ENCODE measurements around the gene STK24. TPM values are rescaled to one million over a fixed set of nuclear protein-coding genes. Genes with fewer than 3 reads are reported as not detected.
"Not testable (repeated sequence)": the region's sequence is repeated elsewhere in the genome, so short reads cannot be mapped to it uniquely, and the experiment has no call there.

STK24 gene
- 121 and 180 TPM in 2 replicates for total RNA-seq (ENCODE audit: low replicate concordance)
- long read RNA-seq, full-length matches to known transcripts: 5 of 82 reads
- long read RNA-seq, partial matches to known transcripts: 58 of 82 reads
- long read RNA-seq, other reads (novel, unspliced or antisense): 19 of 82 reads

GRCh38 chr13:98576963-98577835 is at the start of gene STK24:
STK24 (minus strand) TSS chr13:98577107; CDS start chr13:98576786, 321 bp downstream.
- Mint-ChIP-seq H3K27me3 (no peaks in the 10 kb centered on the region), H3K4me3 (peak within 1 kb of the TSS; percentile 96), H3K36me3 (peaks cover 3% of the 10 kb centered on the region), H3K27ac (peak within 1 kb of the TSS; percentile 95), H3K4me1 (ENCODE audit: unreplicated experiment) (peaks cover 52% of the 10 kb centered on the region), H3K9me3 (no peaks in the 10 kb centered on the region)
- TF ChIP-seq CTCF (conservative IDR thresholded peaks at IDR 0.05): no peak
- peak; percentile 82 for DNase-seq (ENCODE audit: extremely low spot score, unreplicated experiment)

- no peak for TF ChIP-seq CTCF (conservative IDR thresholded peaks at IDR 0.05)
- no peaks in the 10 kb centered on the region for H3K27me3 Mint-ChIP-seq
- no peak for DNase-seq (ENCODE audit: extremely low spot score, unreplicated experiment)
- no peaks in the 10 kb centered on the region for H3K9me3 Mint-ChIP-seq
- no peaks in the 10 kb centered on the region for H3K36me3 Mint-ChIP-seq
- peaks cover 18% of the 10 kb centered on the region for H3K4me1 Mint-ChIP-seq (ENCODE audit: unreplicated experiment)
- H3K4me3 Mint-ChIP-seq: no peak overlapping the region
- no peak overlapping the region for H3K27ac Mint-ChIP-seq
These were observed 49.5 kb upstream of the STK24 start for GRCh38 chr13:98626298-98626935.

GRCh38 chr13:98624589-98624988 is 47.7 kb upstream of the STK24 start:
- H3K27ac Mint-ChIP-seq; DNase-seq (ENCODE audit: extremely low spot score, unreplicated experiment); H3K27me3 Mint-ChIP-seq; H3K36me3 Mint-ChIP-seq; H3K4me3 Mint-ChIP-seq; H3K9me3 Mint-ChIP-seq: not testable (repeated sequence)
- peaks cover 20% of the 10 kb centered on the region for H3K4me1 Mint-ChIP-seq (ENCODE audit: unreplicated experiment)

- no peak overlapping the region for H3K27ac Mint-ChIP-seq
These were observed 46.0 kb upstream of the STK24 start for GRCh38 chr13:98622931-98623331.

GRCh38 chr13:98619556-98619955 is 42.6 kb upstream of the STK24 start:
- H3K4me1 Mint-ChIP-seq (ENCODE audit: unreplicated experiment): peaks cover 12% of the 10 kb centered on the region
- H3K36me3 Mint-ChIP-seq: no peaks in the 10 kb centered on the region
- TF ChIP-seq CTCF (conservative IDR thresholded peaks at IDR 0.05): no peak
- no peaks in the 10 kb centered on the region for H3K27me3 Mint-ChIP-seq
- no peak for DNase-seq (ENCODE audit: extremely low spot score, unreplicated experiment)
- no peak overlapping the region for H3K4me3 Mint-ChIP-seq
- H3K27ac Mint-ChIP-seq: no peak overlapping the region
- no peaks in the 10 kb centered on the region for H3K9me3 Mint-ChIP-seq

More at GRCh38 chr13:98622931-98623331, 46.0 kb upstream of the STK24 start:
- no peaks in the 10 kb centered on the region for H3K9me3 Mint-ChIP-seq
- H3K4me3 Mint-ChIP-seq: no peak overlapping the region
- H3K36me3 Mint-ChIP-seq: no peaks in the 10 kb centered on the region
- no peaks in the 10 kb centered on the region for H3K27me3 Mint-ChIP-seq
- no peak for TF ChIP-seq CTCF (conservative IDR thresholded peaks at IDR 0.05)
- peaks cover 20% of the 10 kb centered on the region for H3K4me1 Mint-ChIP-seq (ENCODE audit: unreplicated experiment)
- DNase-seq (ENCODE audit: extremely low spot score, unreplicated experiment): no peak

- DNase-seq (ENCODE audit: extremely low spot score, unreplicated experiment); H3K4me3 Mint-ChIP-seq; H3K36me3 Mint-ChIP-seq; H3K27ac Mint-ChIP-seq; H3K4me1 Mint-ChIP-seq (ENCODE audit: unreplicated experiment); H3K27me3 Mint-ChIP-seq; H3K9me3 Mint-ChIP-seq: not testable (repeated sequence)
These were observed 38.7 kb upstream of the STK24 start for GRCh38 chr13:98615595-98615994.
